C4-2B (cell line): ENCODE data around the gene BMAL1.

Experiments used
- ZFX ChIP-seq: fragments of 450-650 bp; IDR thresholded peaks from 2 replicates; pipeline ENCODE4 v1.6.1; 2017
- TF ChIP-seq, protein P1 (sequence below): fragments of 450-650 bp; conservative IDR thresholded peaks from 2 replicates; pipeline ENCODE4 v1.5.1; 2017; ENCODE audit warnings: mild to moderate bottlenecking

DNA sequence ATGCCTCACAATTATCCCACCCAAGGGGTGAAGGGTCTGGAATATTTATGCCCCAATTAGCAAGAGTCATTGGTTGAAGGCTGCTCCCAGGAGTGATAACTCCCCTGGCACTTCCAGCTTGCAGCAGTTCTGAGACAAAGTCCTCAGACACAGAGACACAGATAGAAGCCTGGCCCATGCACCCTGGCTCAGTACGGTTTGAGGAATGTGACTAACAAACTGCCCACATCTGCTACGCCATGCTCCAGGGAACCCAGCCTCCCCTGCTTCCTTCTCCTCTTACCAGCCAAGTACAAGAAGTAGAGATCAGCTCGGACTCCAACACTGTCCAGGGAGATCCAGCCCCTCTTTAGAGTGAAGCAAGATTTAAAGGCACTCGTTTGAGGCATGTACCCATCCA, 48.5 kb upstream of the BMAL1 start:
- TF ChIP-seq, protein P1, sequence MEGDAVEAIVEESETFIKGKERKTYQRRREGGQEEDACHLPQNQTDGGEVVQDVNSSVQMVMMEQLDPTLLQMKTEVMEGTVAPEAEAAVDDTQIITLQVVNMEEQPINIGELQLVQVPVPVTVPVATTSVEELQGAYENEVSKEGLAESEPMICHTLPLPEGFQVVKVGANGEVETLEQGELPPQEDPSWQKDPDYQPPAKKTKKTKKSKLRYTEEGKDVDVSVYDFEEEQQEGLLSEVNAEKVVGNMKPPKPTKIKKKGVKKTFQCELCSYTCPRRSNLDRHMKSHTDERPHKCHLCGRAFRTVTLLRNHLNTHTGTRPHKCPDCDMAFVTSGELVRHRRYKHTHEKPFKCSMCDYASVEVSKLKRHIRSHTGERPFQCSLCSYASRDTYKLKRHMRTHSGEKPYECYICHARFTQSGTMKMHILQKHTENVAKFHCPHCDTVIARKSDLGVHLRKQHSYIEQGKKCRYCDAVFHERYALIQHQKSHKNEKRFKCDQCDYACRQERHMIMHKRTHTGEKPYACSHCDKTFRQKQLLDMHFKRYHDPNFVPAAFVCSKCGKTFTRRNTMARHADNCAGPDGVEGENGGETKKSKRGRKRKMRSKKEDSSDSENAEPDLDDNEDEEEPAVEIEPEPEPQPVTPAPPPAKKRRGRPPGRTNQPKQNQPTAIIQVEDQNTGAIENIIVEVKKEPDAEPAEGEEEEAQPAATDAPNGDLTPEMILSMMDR, result no peak
- TF ChIP-seq ZFX, result no peak
